Measurements from ENCODE around the gene MIPOL1. TPM values are rescaled to one million over a fixed set of nuclear protein-coding genes. Genes with fewer than 3 reads are reported as not detected.
A peak's percentile ranks its signal among the peaks of the same experiment; 100 is the strongest.

MIPOL1 gene
- total and polyA plus RNA-seq, 2 of the 13 experiments (the other 11 are each of a cell fraction or from before 2014, with no cell fraction given), result 8.6 to 34.2 TPM

- no peak for TF ChIP-seq USF2 (IDR thresholded peaks at IDR 0.05; ENCODE audit: low read depth, low read length)
- no peak for TF ChIP-seq USF2 (CRISPR knock-in tag; IDR thresholded peaks at IDR 0.05; ENCODE audit: borderline replicate concordance)
- no peak for TF ChIP-seq WIZ (CRISPR knock-in tag; IDR thresholded peaks at IDR 0.05)
- TF ChIP-seq KLF11 (CRISPR knock-in tag; IDR thresholded peaks at IDR 0.05), result no peak
- no peak for TF ChIP-seq U2AF2 (IDR thresholded peaks at IDR 0.05; ENCODE audit: low read depth, low read length)
- no peak for TF ChIP-seq ZNF576 (CRISPR knock-in tag; IDR thresholded peaks at IDR 0.05)
- TF ChIP-seq ZNF512B (CRISPR knock-in tag; IDR thresholded peaks at IDR 0.05; ENCODE audit: borderline replicate concordance), result 0 out of 2 replicates have a peak, but pooled peaks have one; percentile 57
- TF ChIP-seq ZBTB21 (CRISPR knock-in tag; IDR thresholded peaks at IDR 0.05), result no peak
- no peak for TF ChIP-seq ZNF326 (CRISPR knock-in tag; IDR thresholded peaks at IDR 0.05; ENCODE audit: borderline replicate concordance)
- TF ChIP-seq SATB2 (CRISPR knock-in tag; IDR thresholded peaks at IDR 0.05), result no peak
- no peak for TF ChIP-seq ARID2 (CRISPR knock-in tag; IDR thresholded peaks at IDR 0.05; ENCODE audit: borderline replicate concordance)
- no peak for TF ChIP-seq SYNCRIP (IDR thresholded peaks at IDR 0.05; ENCODE audit: insufficient read depth, low read depth, low read length)
- TF ChIP-seq SNAPC4 (CRISPR knock-in tag; IDR thresholded peaks at IDR 0.05), result no peak
- TF ChIP-seq CEBPB (IDR thresholded peaks at IDR 0.05; ENCODE audit: borderline replicate concordance, low read depth, low read length), result no peak
- TF ChIP-seq KMT2B (CRISPR knock-in tag; IDR thresholded peaks at IDR 0.05), result no peak
- TF ChIP-seq BCL6 (CRISPR knock-in tag; IDR thresholded peaks at IDR 0.05), result peak; percentile 81
- TF ChIP-seq ZBTB26 (CRISPR knock-in tag; IDR thresholded peaks at IDR 0.05; ENCODE audit: borderline replicate concordance), result no peak
- peak; percentile 93; the same call in 1 of the 2 replicates for TF ChIP-seq FOXJ3 (CRISPR knock-in tag; IDR thresholded peaks at IDR 0.05; ENCODE audit: borderline replicate concordance)
These were observed 215.8 kb downstream of the MIPOL1 start (continued) for GRCh38 chr14:37413504-37414003.
